Stomach smooth muscle (tissue), 2 donors: Measurements from ENCODE around the gene GTF2F1.
"Not testable (repeated sequence)": the region's sequence is repeated elsewhere in the genome, so short reads cannot be mapped to it uniquely, and the experiment has no call there.

Source experiments
- H3K27ac ChIP-seq: one replicate; pipeline ENCODE4 v1.7.0; 2013; ENCODE audit warnings: mild to moderate bottlenecking, low read length, inconsistent platforms
- H3K27me3 ChIP-seq, 2 donors: one replicate each; pipeline ENCODE4 v1.7.0; 2013; ENCODE audit warnings: low read length in 2 of 2; ENCODE audit not compliant: insufficient read depth in 2 of 2, control insufficient read depth in 1 of 2
- H3K36me3 ChIP-seq, 2 donors: one replicate each; pipeline ENCODE4 v1.7.0; 2013; ENCODE audit warnings: low read length in 2 of 2; ENCODE audit not compliant: control insufficient read depth in 2 of 2, insufficient read depth in 2 of 2
- H3K4me1 ChIP-seq: one replicate; pipeline ENCODE4 v1.7.0; 2013; ENCODE audit warnings: low read length; ENCODE audit not compliant: control insufficient read depth, insufficient read depth
- H3K4me3 ChIP-seq, 2 donors: one replicate each; pipeline ENCODE4 v1.7.0; 2013; ENCODE audit warnings: low read length in 2 of 2
- H3K9ac ChIP-seq, 2 donors: one replicate each; pipeline ENCODE4 v1.7.0; 2013; ENCODE audit warnings: low read length in 2 of 2, mild to moderate bottlenecking in 1 of 2
- H3K9me3 ChIP-seq, 2 donors: one replicate each; pipeline ENCODE4 v1.7.0; 2013; ENCODE audit warnings: low read length in 2 of 2; ENCODE audit not compliant: control insufficient read depth in 2 of 2
- donor health status: healthy.
- donor health status: Pancreatic carcinoma.

Gene GTF2F1

GRCh38 chr19:6362351-6362801, 30.6 kb downstream of the GTF2F1 start:
- no peaks in the 10 kb centered on the region for H3K9me3 ChIP-seq
- H3K4me1 ChIP-seq = peaks cover 16% of the 10 kb centered on the region
- peak overlapping the region; percentile 80 for H3K27ac ChIP-seq
- no peaks in the 10 kb centered on the region for H3K27me3 ChIP-seq
- H3K9ac ChIP-seq = peak overlapping the region; percentile 89 to 91
- H3K36me3 ChIP-seq = peaks cover 8 to 14% of the 10 kb centered on the region in 2 donors
- peak overlapping the region; percentile 81 to 82 for H3K4me3 ChIP-seq

GRCh38 chr19:6362027-6362350, 31.0 kb downstream of the GTF2F1 start:
- Histone ChIP-seq H3K9ac (peak overlapping the region; percentile 89 to 91), H3K4me3 (peak overlapping the region; percentile 81 to 82)

DNA sequence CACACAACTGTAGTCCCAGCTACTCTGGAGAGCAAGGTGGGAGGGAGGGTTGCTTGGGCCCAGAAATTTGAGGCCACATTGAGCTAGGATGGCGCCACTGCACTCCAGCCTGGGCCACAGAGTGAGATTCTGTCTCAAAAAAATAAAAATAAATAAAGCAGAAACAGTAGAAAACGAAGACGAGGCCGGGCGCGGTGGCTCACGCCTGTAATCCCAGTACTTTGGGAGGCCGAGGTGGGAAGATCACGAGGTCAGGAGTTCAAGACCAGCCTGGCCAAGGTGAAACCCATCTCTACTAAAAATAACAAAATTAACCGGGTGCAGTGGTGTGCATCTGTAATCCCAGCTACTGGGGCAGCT, 32.1 kb downstream of the GTF2F1 start:
- not testable (repeated sequence) for H3K36me3 ChIP-seq, H3K9ac ChIP-seq, H3K9me3 ChIP-seq, H3K27me3 ChIP-seq
- Histone ChIP-seq H3K27ac (peak overlapping the region; percentile 80), H3K4me3 (peak overlapping the region in 1 of 2 donors; percentile 81), H3K4me1 (peaks cover 16% of the 10 kb centered on the region)

More at GRCh38 chr19:6362027-6362350, 31.0 kb downstream of the GTF2F1 start:
- peaks cover 8 to 13% of the 10 kb centered on the region in 2 donors for H3K36me3 ChIP-seq
- peak overlapping the region; percentile 80 for H3K27ac ChIP-seq
- peaks cover 16% of the 10 kb centered on the region for H3K4me1 ChIP-seq
- H3K9me3 ChIP-seq = no peaks in the 10 kb centered on the region
- H3K27me3 ChIP-seq = no peaks in the 10 kb centered on the region

DNA sequence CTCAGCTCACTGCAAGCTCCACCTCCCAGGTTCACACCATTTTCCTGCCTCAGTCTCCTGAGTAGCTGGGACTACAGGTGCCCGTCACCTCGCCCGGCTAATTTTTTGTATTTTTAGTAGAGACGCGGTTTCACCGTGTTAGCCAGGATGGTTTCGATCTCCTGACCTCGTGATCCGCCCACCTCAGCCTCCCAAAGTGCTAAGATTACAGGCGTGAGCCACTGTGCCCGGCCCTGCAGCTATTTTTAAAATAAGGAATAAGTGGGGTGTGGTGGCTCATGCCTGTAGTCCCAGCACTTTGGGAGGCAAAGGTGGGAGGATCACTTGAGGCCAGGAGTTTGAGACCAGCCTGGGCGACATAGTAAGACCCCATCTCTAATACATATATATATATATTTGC, 32.5 kb downstream of the GTF2F1 start:
- not testable (repeated sequence) for H3K9me3 ChIP-seq, H3K27ac ChIP-seq, H3K9ac ChIP-seq, H3K27me3 ChIP-seq, H3K36me3 ChIP-seq, H3K4me3 ChIP-seq
- peaks cover 16% of the 10 kb centered on the region for H3K4me1 ChIP-seq

- H3K9ac ChIP-seq = no peak overlapping the region
These were observed 33.2 kb downstream of the GTF2F1 start for GRCh38 chr19:6359568-6360341.

GRCh38 chr19:6358003-6358402, 35.0 kb downstream of the GTF2F1 start:
- Histone ChIP-seq H3K4me1 (peaks cover 14% of the 10 kb centered on the region), H3K36me3 (no peaks in the 10 kb centered on the region), H3K9ac (no peak overlapping the region), H3K9me3 (no peaks in the 10 kb centered on the region), H3K27ac (no peak overlapping the region), H3K27me3 (no peaks in the 10 kb centered on the region), H3K4me3 (no peak overlapping the region)

More at GRCh38 chr19:6359568-6360341, 33.2 kb downstream of the GTF2F1 start:
- Histone ChIP-seq H3K27ac (no peak overlapping the region), H3K9me3 (no peaks in the 10 kb centered on the region), H3K27me3 (no peaks in the 10 kb centered on the region), H3K36me3 (peaks cover 0 to 3% of the 10 kb centered on the region in 2 donors), H3K4me1 (peaks cover 16% of the 10 kb centered on the region), H3K4me3 (no peak overlapping the region)

- no peak overlapping the region for H3K9ac ChIP-seq
- H3K27me3 ChIP-seq = no peaks in the 10 kb centered on the region
- no peak overlapping the region for H3K27ac ChIP-seq
- no peak overlapping the region for H3K4me3 ChIP-seq
- no peaks in the 10 kb centered on the region for H3K36me3 ChIP-seq
- no peaks in the 10 kb centered on the region for H3K9me3 ChIP-seq
- H3K4me1 ChIP-seq = peaks cover 6% of the 10 kb centered on the region
These were observed 35.8 kb downstream of the GTF2F1 start for GRCh38 chr19:6357174-6357573.

DNA sequence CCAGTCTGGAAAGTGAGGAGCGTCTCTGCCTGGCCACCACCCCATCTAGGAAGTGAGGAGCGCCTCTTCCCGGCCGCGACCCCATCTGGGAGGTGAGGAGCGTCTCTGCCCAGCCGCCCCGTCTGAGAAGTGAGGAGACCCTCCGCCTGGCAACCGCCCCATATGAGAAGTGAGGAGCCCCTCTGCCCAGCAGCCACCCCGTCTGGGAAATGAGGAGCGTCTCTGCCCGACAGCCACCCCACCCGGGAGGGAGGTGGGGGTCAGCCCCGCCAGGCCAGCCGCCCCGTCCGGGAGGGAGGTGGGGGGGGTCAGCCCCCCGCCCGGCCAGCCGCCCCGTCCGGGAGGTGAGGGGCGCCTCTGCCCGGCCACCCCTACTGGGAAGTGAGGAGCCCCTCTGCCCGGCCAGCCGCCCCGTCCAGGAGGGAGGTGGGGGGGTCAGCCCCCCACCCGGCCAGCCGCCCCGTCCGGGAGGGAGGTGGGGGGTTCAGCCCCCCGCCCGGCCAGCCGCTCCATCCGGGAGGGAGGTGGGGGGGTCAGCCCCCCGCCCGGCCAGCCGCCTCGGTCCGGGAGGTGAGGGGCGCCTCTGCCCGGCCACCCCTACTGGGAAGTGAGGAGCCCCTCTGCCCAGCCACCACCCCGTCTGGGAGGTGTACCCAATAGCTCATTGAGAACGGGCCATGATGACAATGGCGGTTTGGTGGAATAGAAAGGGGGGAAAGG, 37.5 kb downstream of the GTF2F1 start:
- not testable (repeated sequence) for H3K9me3 ChIP-seq, H3K27me3 ChIP-seq, H3K27ac ChIP-seq

GRCh38 chr19:6354098-6354674, 38.8 kb downstream of the GTF2F1 start:
- Histone ChIP-seq H3K36me3 (no peaks in the 10 kb centered on the region), H3K4me3 (no peak overlapping the region), H3K9ac (no peak overlapping the region), H3K9me3 (no peaks in the 10 kb centered on the region), H3K4me1 (no peaks in the 10 kb centered on the region), H3K27ac (no peak overlapping the region), H3K27me3 (no peaks in the 10 kb centered on the region)

More for the DNA sequence above, 37.5 kb downstream of the GTF2F1 start:
- not testable (repeated sequence) for H3K4me1 ChIP-seq, H3K9ac ChIP-seq, H3K4me3 ChIP-seq, H3K36me3 ChIP-seq

DNA sequence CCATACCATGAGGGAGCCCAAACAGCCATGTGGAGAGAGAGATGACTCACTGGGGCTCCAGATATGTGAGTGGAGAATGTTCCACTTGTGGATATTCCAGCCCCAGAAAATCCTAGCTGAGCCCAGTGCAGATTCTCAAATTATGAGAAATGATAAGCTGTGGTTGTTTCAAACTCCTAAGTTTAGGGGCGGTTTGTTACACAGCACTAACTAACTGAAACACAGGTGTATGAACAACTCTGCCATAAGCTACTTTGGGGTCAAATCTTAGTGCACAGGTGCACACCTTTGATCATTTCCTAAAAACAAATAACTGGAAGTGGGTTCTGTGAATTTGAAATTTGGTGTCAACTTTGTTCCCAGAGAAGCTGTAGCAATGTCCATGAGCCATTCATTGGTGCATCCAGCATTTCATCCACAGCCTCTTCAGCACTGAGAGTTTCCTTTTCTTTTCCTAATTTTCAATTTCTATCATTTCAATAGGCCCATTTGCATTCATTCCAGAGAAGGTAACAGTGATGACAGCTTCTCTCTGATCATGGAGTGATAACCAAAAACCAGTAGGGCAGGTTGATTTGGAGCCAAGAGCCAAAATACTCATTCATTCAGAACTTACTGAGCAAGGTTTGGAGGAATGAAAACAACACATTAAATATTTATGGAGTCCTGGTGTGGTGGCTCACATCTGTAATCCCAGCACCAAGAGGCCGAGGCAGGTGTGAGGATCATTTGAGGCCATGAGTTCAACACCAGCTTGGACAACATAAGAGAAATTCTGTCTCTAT, 40.4 kb downstream of the GTF2F1 start:
- H3K4me3 ChIP-seq = no peak overlapping the region
- no peaks in the 10 kb centered on the region for H3K4me1 ChIP-seq
- no peak overlapping the region for H3K27ac ChIP-seq
- H3K27me3 ChIP-seq = no peaks in the 10 kb centered on the region
- no peak overlapping the region for H3K9ac ChIP-seq
- no peaks in the 10 kb centered on the region for H3K36me3 ChIP-seq
- no peaks in the 10 kb centered on the region for H3K9me3 ChIP-seq
